Activated naive CD8-positive, alpha-beta T cell treated with anti-CD3 and anti-CD28 coated beads, Interleukin-2, amount 50 U/mL, for 16 hours (primary cell): ENCODE measurements around the gene NELFA.

Source experiments
- DNase-seq: peaks from one replicate; pipeline ENCODE4 v3.0.0-alpha.2; 2020; ENCODE audit warnings: low read depth, low spot score

NELFA gene

DNA sequence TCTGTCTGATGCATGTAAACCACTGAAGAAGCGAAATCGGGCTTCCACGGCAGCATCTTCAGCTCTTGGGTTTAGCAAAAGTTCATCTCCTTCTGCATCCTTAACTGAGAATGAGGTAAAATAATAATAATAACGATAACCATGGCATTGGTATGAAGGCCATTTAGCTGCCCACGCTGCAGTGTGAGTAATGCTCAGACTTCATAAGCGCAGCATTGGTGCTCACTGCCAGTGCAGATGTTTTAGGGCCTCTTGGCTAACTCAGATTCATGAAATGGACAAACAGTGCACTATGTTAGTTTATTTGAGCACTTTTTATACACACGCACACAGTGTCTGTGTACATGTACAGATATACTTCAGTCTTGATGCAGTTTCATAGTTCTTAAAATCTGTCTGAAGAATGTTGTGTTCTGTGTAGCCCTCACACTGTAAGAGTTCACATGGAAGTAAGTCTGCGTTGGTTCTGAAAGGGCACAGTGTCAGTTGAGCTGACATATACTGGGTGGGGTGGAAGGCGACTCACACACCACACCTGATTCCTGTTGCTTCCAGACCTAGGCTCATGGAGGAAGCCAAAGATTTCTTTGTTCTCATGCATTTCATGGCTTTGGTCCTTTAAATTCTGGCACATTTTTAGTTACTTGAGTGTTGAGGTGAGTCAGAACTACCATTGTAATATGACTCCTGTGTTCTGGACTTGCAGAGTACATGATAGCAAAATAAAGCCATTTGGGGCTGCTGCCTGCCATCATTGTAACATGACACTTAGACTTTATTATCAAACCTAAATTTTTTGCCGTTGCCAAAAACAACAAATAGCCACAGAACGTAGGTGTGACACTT lies 68.9 kb downstream of the NELFA start:
- DNase-seq, result no peak

DNA sequence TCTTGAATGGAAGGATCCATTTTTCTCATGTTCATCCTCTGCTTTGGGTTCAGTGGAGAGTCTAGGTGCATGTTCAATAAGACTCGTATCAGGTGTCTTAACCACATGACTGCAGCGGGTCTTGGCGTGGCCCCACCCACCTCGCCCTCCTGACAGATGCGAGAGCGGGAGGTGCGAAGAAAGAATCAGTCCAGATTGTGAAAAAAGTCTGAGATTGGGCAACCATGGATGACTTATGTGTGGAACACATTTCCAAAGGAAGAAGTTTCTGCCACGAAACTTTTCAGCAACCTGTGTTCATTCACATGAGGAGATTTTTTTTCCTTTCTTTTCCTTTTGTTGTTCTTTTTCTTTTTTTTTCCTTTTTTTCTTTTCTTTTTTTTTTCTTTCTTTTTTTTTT lies 70.7 kb downstream of the NELFA start:
- no peak for DNase-seq

DNA sequence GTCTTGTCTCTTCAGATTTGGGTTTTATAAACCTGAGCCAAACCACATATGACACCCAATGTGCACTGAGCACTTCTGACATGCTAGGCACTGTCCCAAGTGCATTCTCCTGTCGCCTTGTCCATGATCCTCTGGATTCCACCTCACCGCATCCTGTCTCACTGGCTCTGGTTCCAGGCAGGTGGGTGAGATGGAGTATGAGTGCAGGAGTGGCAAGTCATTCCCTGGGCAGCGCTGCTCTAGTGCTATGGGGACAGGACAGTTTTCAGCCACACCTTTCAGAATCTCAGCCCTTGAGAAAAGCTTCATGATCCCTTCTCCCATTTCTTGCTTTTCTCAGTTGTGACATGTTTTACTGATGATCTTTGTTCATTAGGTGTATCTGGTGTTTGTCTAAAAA lies 71.2 kb downstream of the NELFA start:
- no peak for DNase-seq

GRCh38 chr4:1933700-1934099 lies 75.1 kb downstream of the NELFA start:
- no peak for DNase-seq

DNA sequence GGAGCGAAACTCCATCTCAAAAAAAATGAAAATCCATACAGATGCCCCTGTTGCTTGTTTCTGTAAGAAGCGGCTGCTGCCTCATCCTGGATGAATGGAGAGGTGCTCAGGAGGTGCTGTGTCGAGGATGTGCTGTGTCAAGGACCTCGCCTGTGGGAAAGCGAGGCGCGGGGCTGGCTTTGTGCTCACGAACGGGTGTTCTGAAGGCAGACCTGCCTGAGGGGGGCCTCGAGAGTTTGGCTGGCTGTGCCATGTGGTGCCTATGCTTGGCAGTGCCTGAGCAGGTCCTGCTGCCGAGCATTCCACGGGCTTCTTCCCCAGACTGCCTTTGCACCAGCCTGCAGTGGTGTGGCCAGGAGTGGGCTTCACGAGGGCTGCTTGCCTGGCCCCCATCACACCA lies 76.0 kb downstream of the NELFA start:
- DNase-seq, result no peak
